ENCODE measurements around the gene ZNF615.

Gene ZNF615

DNA sequence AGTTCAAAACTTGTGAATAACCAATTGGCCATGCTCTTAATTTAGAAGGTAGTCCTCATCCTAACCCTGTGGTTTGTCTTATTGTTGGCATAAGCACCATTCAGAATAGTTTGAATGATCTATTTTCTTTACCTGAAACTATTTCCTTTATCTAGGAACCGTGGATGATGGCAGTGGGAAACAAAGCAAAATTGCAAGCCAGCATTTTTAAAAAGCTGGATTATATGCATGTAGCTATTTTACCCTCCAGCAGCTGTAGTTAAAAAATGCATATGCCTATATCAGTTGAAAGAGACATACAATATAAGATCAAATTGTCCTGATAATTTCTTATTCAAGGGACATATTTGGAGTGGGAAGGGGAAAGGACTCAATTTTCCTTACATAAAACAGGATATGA lies 61.4 kb downstream of the ZNF615 start:
- Histone ChIP-seq H3K4me2 (ENCODE audit: low read length, poor library complexity, severe bottlenecking) (no peak overlapping the region), H4K91ac (ENCODE audit: low read length) (no peak overlapping the region), H3K23ac (ENCODE audit: low read length in 2 of 2) (no peak overlapping the region), H3K36me3 (ENCODE audit: control insufficient read depth in 1 of 2, insufficient read depth in 2 of 2, low read depth in 1 of 2, low read length in 2 of 2) (peaks cover 25 to 40% of the 10 kb centered on the region in 2 experiments), H2BK120ac (ENCODE audit: low read depth, low read length) (no peak overlapping the region), H3K9ac (ENCODE audit: low read length) (no peak overlapping the region), H3K79me1 (replicated peaks; ENCODE audit: low read length, poor library complexity, severe bottlenecking) (no peaks in the 10 kb centered on the region), H2AK5ac (ENCODE audit: low read length, severe bottlenecking) (no peak overlapping the region), H3K27me3 (ENCODE audit: control insufficient read depth in 1 of 2, insufficient read depth in 1 of 2, low read length in 2 of 2) (no peaks in the 10 kb centered on the region), H2BK15ac (ENCODE audit: low read depth, poor library complexity, severe bottlenecking) (no peak overlapping the region), H2BK5ac (ENCODE audit: low read depth, low read length, poor library complexity, severe bottlenecking) (no peak overlapping the region), H3K9me3 (ENCODE audit: control insufficient read depth, low read length) (peaks cover 98% of the 10 kb centered on the region), H3K18ac (ENCODE audit: low read depth in 1 of 2, low read length in 2 of 2) (no peak overlapping the region), H3K27ac (ENCODE audit: low read length, poor library complexity, severe bottlenecking) (no peak overlapping the region), H2BK12ac (ENCODE audit: low read length in 2 of 2) (no peak overlapping the region), H3K4me3 (ENCODE audit: insufficient read depth in 1 of 2, low read depth in 1 of 2, low read length in 2 of 2) (peak overlapping the region in 1 of 2 experiments; percentile 23), H2AFZ (ENCODE audit: low read depth, low read length) (no peak overlapping the region), H3K14ac (ENCODE audit: low read length in 2 of 2) (no peak overlapping the region), H4K8ac (ENCODE audit: low read length) (no peak overlapping the region), H3K4me1 (ENCODE audit: control insufficient read depth, insufficient read depth, low read depth, low read length) (no peaks in the 10 kb centered on the region), H3K4ac (ENCODE audit: low read depth in 1 of 2, low read length in 2 of 2) (no peak overlapping the region)
- WGBS = no CpG with 5 or more reads among the region's 1 CpG
- DNase-seq = no peak

DNA sequence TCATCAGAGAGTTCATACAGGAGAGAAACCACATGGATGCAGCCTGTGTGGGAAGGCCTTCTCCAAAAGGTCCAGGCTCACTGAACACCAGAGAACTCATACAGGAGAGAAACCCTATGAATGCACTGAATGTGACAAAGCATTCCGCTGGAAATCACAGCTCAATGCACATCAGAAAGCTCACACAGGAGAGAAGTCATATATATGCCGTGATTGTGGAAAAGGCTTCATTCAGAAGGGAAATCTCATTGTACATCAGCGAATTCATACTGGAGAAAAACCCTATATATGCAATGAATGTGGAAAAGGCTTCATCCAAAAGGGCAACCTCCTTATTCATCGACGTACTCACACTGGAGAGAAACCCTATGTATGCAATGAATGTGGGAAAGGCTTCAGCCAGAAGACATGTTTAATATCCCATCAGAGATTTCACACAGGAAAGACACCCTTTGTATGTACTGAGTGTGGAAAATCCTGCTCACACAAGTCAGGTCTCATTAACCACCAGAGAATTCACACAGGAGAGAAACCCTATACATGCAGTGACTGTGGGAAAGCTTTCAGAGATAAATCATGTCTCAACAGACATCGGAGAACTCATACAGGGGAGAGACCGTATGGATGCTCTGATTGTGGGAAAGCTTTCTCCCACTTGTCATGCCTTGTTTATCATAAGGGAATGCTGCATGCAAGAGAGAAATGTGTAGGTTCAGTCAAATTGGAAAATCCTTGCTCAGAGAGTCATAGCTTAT lies 63.0 kb downstream of the ZNF615 start:
- Histone ChIP-seq H2AFZ (ENCODE audit: low read depth, low read length) (no peak overlapping the region), H4K8ac (ENCODE audit: low read length) (no peak overlapping the region), H4K91ac (ENCODE audit: low read length) (no peak overlapping the region), H2BK5ac (ENCODE audit: low read depth, low read length, poor library complexity, severe bottlenecking) (no peak overlapping the region), H3K4ac (ENCODE audit: low read depth in 1 of 2, low read length in 2 of 2) (no peak overlapping the region), H3K4me3 (ENCODE audit: insufficient read depth in 1 of 2, low read depth in 1 of 2, low read length in 2 of 2) (peak overlapping the region in 1 of 2 experiments; percentile 50), H3K79me1 (replicated peaks; ENCODE audit: low read length, poor library complexity, severe bottlenecking) (no peaks in the 10 kb centered on the region), H2BK12ac (ENCODE audit: low read length in 2 of 2) (no peak overlapping the region), H3K23ac (ENCODE audit: low read length in 2 of 2) (no peak overlapping the region), H3K27me3 (ENCODE audit: control insufficient read depth in 1 of 2, insufficient read depth in 1 of 2, low read length in 2 of 2) (no peaks in the 10 kb centered on the region), H2BK15ac (ENCODE audit: low read depth, poor library complexity, severe bottlenecking) (no peak overlapping the region), H2BK120ac (ENCODE audit: low read depth, low read length) (no peak overlapping the region), H3K18ac (ENCODE audit: low read depth in 1 of 2, low read length in 2 of 2) (no peak overlapping the region), H3K14ac (ENCODE audit: low read length in 2 of 2) (no peak overlapping the region), H3K4me2 (ENCODE audit: low read length, poor library complexity, severe bottlenecking) (no peak overlapping the region), H2AK5ac (ENCODE audit: low read length, severe bottlenecking) (no peak overlapping the region), H3K4me1 (ENCODE audit: control insufficient read depth, insufficient read depth, low read depth, low read length) (no peaks in the 10 kb centered on the region), H3K9me3 (ENCODE audit: control insufficient read depth, low read length) (peaks cover 98% of the 10 kb centered on the region), H3K27ac (ENCODE audit: low read length, poor library complexity, severe bottlenecking) (no peak overlapping the region), H3K36me3 (ENCODE audit: control insufficient read depth in 1 of 2, insufficient read depth in 2 of 2, low read depth in 1 of 2, low read length in 2 of 2) (peaks cover 36 to 56% of the 10 kb centered on the region in 2 experiments), H3K9ac (ENCODE audit: low read length) (no peak overlapping the region)
- WGBS = 100% methylated on average over 5 of the region's 7 CpGs
- no peak for DNase-seq
